ENCODE data around the gene CDC20. TPM values are rescaled to one million over a fixed set of nuclear protein-coding genes. Genes with fewer than 3 reads are reported as not detected.

Gene CDC20
- total and polyA plus RNA-seq, 2 of the 8 experiments (the other 6 are each of a cell fraction or from before 2014, with no cell fraction given), result 214 to 221 TPM

GRCh38 chr1:43376723-43377235 lies 18.0 kb downstream of the CDC20 start:
- FAIRE-seq (no peak), DNase-seq (ENCODE audit: low read depth in 1 of 2, low spot score in 2 of 2) (no peak)
- Histone ChIP-seq H2BK5ac (ENCODE audit: low read depth, low read length) (no peak overlapping the region), H4K5ac (ENCODE audit: insufficient read length, low read depth, low read length) (no peak overlapping the region), H3K23ac (ENCODE audit: insufficient read length) (no peak overlapping the region), H3K27ac (ENCODE audit: low read depth, low read length) (no peak overlapping the region), H2BK12ac (ENCODE audit: low read depth, low read length) (no peak overlapping the region), H4K8ac (ENCODE audit: extremely low read depth, insufficient read depth, low read length) (no peak overlapping the region), H2AK5ac (ENCODE audit: low read depth, low read length) (no peak overlapping the region), H4K91ac (replicated peaks; ENCODE audit: insufficient read length, low read length) (no peak overlapping the region), H2BK20ac (ENCODE audit: low read length) (no peak overlapping the region), H3K4me1 (replicated peaks in 1 of 4; ENCODE audit: control insufficient read depth in 3 of 4, insufficient read depth in 4 of 4, low read length in 3 of 4) (no peaks in the 10 kb centered on the region), H3K79me2 (ENCODE audit: control insufficient read depth in 1 of 2, insufficient read depth in 2 of 2, low read length in 2 of 2) (no peaks in the 10 kb centered on the region), H3K4me3 (ENCODE audit: extremely low read depth in 1 of 4, insufficient read depth in 2 of 4, low read depth in 3 of 4, low read length in 4 of 4) (no peak overlapping the region), H3K36me3 (ENCODE audit: control insufficient read depth in 2 of 4, insufficient read depth in 4 of 4, low read length in 3 of 4) (no peaks in the 10 kb centered on the region), H2BK120ac (replicated peaks; ENCODE audit: low read depth, low read length) (no peak overlapping the region), H2BK15ac (ENCODE audit: low read length) (no peak overlapping the region), H3K79me1 (ENCODE audit: low read depth, low read length) (no peaks in the 10 kb centered on the region; the same call in 1 of the 2 replicates), H4K20me1 (replicated peaks in 1 of 2; ENCODE audit: control insufficient read depth in 1 of 2, insufficient read depth in 2 of 2, low read length in 2 of 2) (no peaks in the 10 kb centered on the region), H2AFZ (ENCODE audit: low read length) (no peak overlapping the region), H3K14ac (ENCODE audit: insufficient read length) (no peak overlapping the region), H3K4ac (replicated peaks; ENCODE audit: insufficient read length, low read depth, low read length) (no peak overlapping the region), H3K18ac (ENCODE audit: extremely low read depth, low read length) (no peak overlapping the region), H3K56ac (replicated peaks; ENCODE audit: insufficient read length, low read depth, low read length) (no peak overlapping the region), H3K27me3 (replicated peaks in 1 of 4; ENCODE audit: control insufficient read depth in 3 of 4, extremely low read depth in 1 of 4, insufficient read depth in 3 of 4, low read length in 3 of 4) (no peaks in the 10 kb centered on the region), H3K4me2 (ENCODE audit: insufficient read depth in 1 of 2, low read depth in 2 of 2, low read length in 2 of 2) (no peak overlapping the region), H3K23me2 (ENCODE audit: low read depth, low read length) (no peaks in the 10 kb centered on the region), H3K9me3 (ENCODE audit: insufficient read depth in 2 of 2, low read depth in 1 of 2, low read length in 1 of 2) (no peaks in the 10 kb centered on the region), H3K9ac (replicated peaks in 1 of 4; ENCODE audit: extremely low read depth in 1 of 4, low read depth in 3 of 4, low read length in 3 of 4) (no peak overlapping the region)
- TF ChIP-seq BRCA1 (IDR thresholded peaks at IDR 0.05; ENCODE audit: low read depth, low read length), result no peak
- TF ChIP-seq RNF2 (IDR thresholded peaks at IDR 0.05; ENCODE audit: borderline replicate concordance, low read depth, low read length, missing control alignments, poor library complexity, severe bottlenecking), result no peak
- no peak for TF ChIP-seq KDM5A (IDR thresholded peaks at IDR 0.05; ENCODE audit: low read length)
- TF ChIP-seq TCF12 (IDR thresholded peaks at IDR 0.05; ENCODE audit: low read depth, low read length), result no peak
- no peak for TF ChIP-seq CHD2 (IDR thresholded peaks at IDR 0.05; ENCODE audit: low read length)
- no peak for TF ChIP-seq TEAD4 (IDR thresholded peaks at IDR 0.05; ENCODE audit: low read depth, low read length)
- no peak for TF ChIP-seq TAF1 (IDR thresholded peaks at IDR 0.05; ENCODE audit: low read depth, low read length)
- no peak for TF ChIP-seq SAP30 (IDR thresholded peaks at IDR 0.05; ENCODE audit: insufficient read depth, insufficient replicate concordance, low read length)
- no peak for TF ChIP-seq PHF8 (conservative IDR thresholded peaks at IDR 0.05; ENCODE audit: low read depth, low read length)
- TF ChIP-seq GTF2F1 (IDR thresholded peaks at IDR 0.05; ENCODE audit: borderline replicate concordance, low read depth, low read length), result no peak
- TF ChIP-seq RBBP5 (IDR thresholded peaks at IDR 0.05; ENCODE audit: borderline replicate concordance, low read depth, low read length), result no peak
- TF ChIP-seq POLR2A (IDR thresholded peaks at IDR 0.05; ENCODE audit: control extremely low read depth in 1 of 2, low read depth in 2 of 2, low read length in 2 of 2), result no peak
- 88% methylated on average over 7 of the region's 7 CpGs; no CpG with 5 or more reads in 1 of the 2 experiments for WGBS, 2 experiments (ENCODE audit: extremely low coverage in 1 of 2, insufficient coverage in 1 of 2, insufficient read length in 1 of 2, insufficient replicate concordance in 2 of 2, low coverage in 1 of 2, low lambda C conversion rate in 2 of 2, missing lambda C conversion rate in 1 of 2)
- ChIA-PET CTCF (ENCODE audit: partially characterized antibody) (interaction anchor here (0.7 to 1.4 kb wide), 9 partner anchors 19 to 277 kb away, joined by 3 to 4 read pairs (median 3); partner anchors contain the start of gene C1orf210), POLR2A (ENCODE audit: partially characterized antibody) (interaction anchor here (1.1 to 3.8 kb wide), 4 partner anchors 9 to 16 kb away, joined by 4 to 38 read pairs (median 16); partner anchors contain the start of genes ELOVL1, MED8 and SZT2)

Data from H1 (cell line).